BLaER1 treated with 17β-estradiol and CSF1 and Interleukin-3, amounts not matched to agents 10 nM and 100 nM (cell line): ENCODE measurements around the gene PRR5L.

Experiments
- H3K27ac ChIP-seq, 11 experiments: shearing (Covaris generic); formaldehyde crosslinking; 2 replicates each; pipeline ENCODE4 v1.8.1; 2022
- H3K27me3 ChIP-seq, 11 experiments: shearing (Covaris generic); formaldehyde crosslinking; 2 replicates each; pipeline ENCODE4 v1.8.1; 2022
- H3K36me3 ChIP-seq, 11 experiments: shearing (Covaris generic); formaldehyde crosslinking; 2 replicates each; pipeline ENCODE4 v1.8.1; 2022
- H3K4me1 ChIP-seq, 10 experiments: shearing (Covaris generic); formaldehyde crosslinking; 2 replicates each; pipeline ENCODE4 v1.8.1; 2022
- H3K4me2 ChIP-seq, 11 experiments: shearing (Covaris generic); formaldehyde crosslinking; 2 replicates each; pipeline ENCODE4 v1.8.1; 2022
- H3K4me3 ChIP-seq, 10 experiments: shearing (Covaris generic); formaldehyde crosslinking; 2 replicates each; pipeline ENCODE4 v1.8.1; 2022
- H3K9ac ChIP-seq, 11 experiments: shearing (Covaris generic); formaldehyde crosslinking; 2 replicates each; pipeline ENCODE4 v1.8.1; 2022
- H3K9me3 ChIP-seq, 11 experiments: shearing (Covaris generic); formaldehyde crosslinking; replicated peaks in 1 of 11; 2 replicates each; pipeline ENCODE4 v1.8.1; 2022
- H4K20me1 ChIP-seq, 11 experiments: shearing (Covaris generic); formaldehyde crosslinking; 2 replicates each; pipeline ENCODE4 v1.8.1; 2022
- Cebpa-rat ChIP-seq, 11 experiments: shearing (Covaris generic); IDR thresholded peaks; 2 replicates each; pipeline ENCODE4 v1.8.1; 2022

Gene PRR5L

DNA sequence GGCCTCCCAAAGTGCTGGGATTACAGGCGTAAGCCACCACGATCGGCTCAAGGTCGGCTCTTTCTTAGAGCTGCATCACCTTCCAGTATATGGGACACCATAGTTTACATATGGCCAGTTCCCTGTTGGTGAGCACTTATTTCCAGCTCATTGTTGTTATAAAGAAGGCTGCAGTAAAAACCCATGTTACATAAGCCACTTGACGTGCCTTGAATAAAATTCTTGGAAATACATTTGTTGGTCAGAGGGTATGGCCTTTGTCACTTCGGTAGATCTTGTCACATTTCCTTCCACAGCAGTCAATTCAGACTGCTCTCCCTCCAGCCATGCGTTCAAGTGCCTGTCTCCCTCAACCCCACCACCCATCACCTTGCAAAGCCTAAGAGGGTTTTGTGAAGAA, 92.9 kb downstream of the PRR5L start:
- Histone ChIP-seq H3K27ac (no peak overlapping the region; a peak in 1 of 22 replicates), H3K4me2 (peak overlapping the region in 2 of 11 experiments; percentile 45 to 82; a peak in 2 of 22 replicates), H3K9me3 (peaks cover 0 to 4% (median 0%) of the 10 kb centered on the region in 11 experiments; a peak in 3 of 22 replicates), H3K4me3 (no peak overlapping the region), H3K36me3 (peaks cover 0 to 21% (median 4%) of the 10 kb centered on the region in 11 experiments; a peak in 12 of 22 replicates), H3K9ac (no peak overlapping the region), H3K4me1 (peaks cover 17 to 64% (median 26%) of the 10 kb centered on the region in 10 experiments), H3K27me3 (peaks cover 0 to 6% (median 0%) of the 10 kb centered on the region in 11 experiments; a peak in 1 of 22 replicates), H4K20me1 (no peaks in the 10 kb centered on the region; a peak in 1 of 22 replicates)
- TF ChIP-seq Cebpa-rat (IDR thresholded peaks at IDR 0.05) = no peak

GRCh38 chr11:36389811-36390210, 93.7 kb downstream of the PRR5L start:
- peaks cover 0 to 5% (median 0%) of the 10 kb centered on the region in 11 experiments; a peak in 3 of 22 replicates for H3K9me3 ChIP-seq
- no peak overlapping the region for H3K4me3 ChIP-seq
- peaks cover 0 to 22% (median 12%) of the 10 kb centered on the region in 11 experiments; a peak in 12 of 22 replicates for H3K36me3 ChIP-seq
- H3K9ac ChIP-seq = no peak overlapping the region; a peak in 1 of 22 replicates
- no peak for TF ChIP-seq Cebpa-rat (IDR thresholded peaks at IDR 0.05)
- peaks cover 21 to 69% (median 29%) of the 10 kb centered on the region in 10 experiments for H3K4me1 ChIP-seq
- H3K27ac ChIP-seq = peak overlapping the region in 4 of 11 experiments; percentile 19 to 71 (median 34); a peak in 5 of 22 replicates
- no peaks in the 10 kb centered on the region; a peak in 1 of 22 replicates for H4K20me1 ChIP-seq
- peaks cover 0 to 8% (median 0%) of the 10 kb centered on the region in 11 experiments; a peak in 1 of 22 replicates for H3K27me3 ChIP-seq
- H3K4me2 ChIP-seq = peak overlapping the region in 5 of 11 experiments; percentile 65 to 82 (median 78); a peak in 7 of 22 replicates

GRCh38 chr11:36390963-36391471, 94.9 kb downstream of the PRR5L start:
- Histone ChIP-seq H3K9ac (peak overlapping the region in 5 of 11 experiments; percentile 24 to 38 (median 31); a peak in 5 of 22 replicates), H4K20me1 (no peaks in the 10 kb centered on the region), H3K4me2 (peak overlapping the region; percentile 48 to 82 (median 65))

DNA sequence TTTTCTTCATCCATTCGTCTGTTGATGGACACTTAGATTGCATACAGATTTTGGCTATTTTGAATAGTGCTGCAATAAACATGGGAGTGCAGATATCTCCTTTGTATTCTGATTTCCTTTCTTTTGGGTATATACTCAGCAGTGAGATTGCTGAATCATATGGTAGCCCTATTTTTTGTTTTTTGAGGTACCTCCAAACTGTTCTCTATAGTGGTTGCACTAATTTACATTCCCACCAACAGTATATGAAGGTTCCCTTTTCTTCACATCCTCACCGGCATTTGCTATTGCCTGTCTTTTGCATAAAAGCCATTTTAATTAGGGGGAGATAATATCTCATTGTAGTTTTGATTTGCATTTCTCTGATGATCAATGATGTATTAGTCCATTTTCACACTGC, 96.1 kb downstream of the PRR5L start:
- H3K27me3 ChIP-seq = peaks cover 0 to 8% (median 0%) of the 10 kb centered on the region in 11 experiments; a peak in 1 of 22 replicates
- H3K4me3 ChIP-seq = no peak overlapping the region
- peak overlapping the region in 2 of 11 experiments; percentile 27 to 71; a peak in 3 of 22 replicates for H3K27ac ChIP-seq
- H3K36me3 ChIP-seq = peaks cover 4 to 36% (median 22%) of the 10 kb centered on the region in 11 experiments; a peak in 17 of 22 replicates
- peaks cover 21 to 73% (median 31%) of the 10 kb centered on the region in 10 experiments for H3K4me1 ChIP-seq
- H4K20me1 ChIP-seq = no peaks in the 10 kb centered on the region
- H3K4me2 ChIP-seq = peak overlapping the region in 6 of 11 experiments; percentile 3 to 79 (median 65); a peak in 7 of 22 replicates
- no peak overlapping the region for H3K9ac ChIP-seq
- H3K9me3 ChIP-seq = peaks cover 0 to 5% (median 0%) of the 10 kb centered on the region in 11 experiments; a peak in 3 of 22 replicates
- TF ChIP-seq Cebpa-rat (IDR thresholded peaks at IDR 0.05) = no peak

More at GRCh38 chr11:36390963-36391471, 94.9 kb downstream of the PRR5L start:
- H3K27me3 ChIP-seq = peaks cover 0 to 8% (median 0%) of the 10 kb centered on the region in 11 experiments; a peak in 1 of 22 replicates
- H3K36me3 ChIP-seq = peaks cover 0 to 25% (median 13%) of the 10 kb centered on the region in 11 experiments; a peak in 16 of 22 replicates
- no peak for TF ChIP-seq Cebpa-rat (IDR thresholded peaks at IDR 0.05)
- peak overlapping the region in 7 of 11 experiments; percentile 37 to 71 (median 60); a peak in 11 of 22 replicates for H3K27ac ChIP-seq
- H3K4me3 ChIP-seq = no peak overlapping the region
- peaks cover 21 to 75% (median 31%) of the 10 kb centered on the region in 10 experiments for H3K4me1 ChIP-seq
- H3K9me3 ChIP-seq = peaks cover 0 to 5% (median 0%) of the 10 kb centered on the region in 11 experiments; a peak in 3 of 22 replicates

DNA sequence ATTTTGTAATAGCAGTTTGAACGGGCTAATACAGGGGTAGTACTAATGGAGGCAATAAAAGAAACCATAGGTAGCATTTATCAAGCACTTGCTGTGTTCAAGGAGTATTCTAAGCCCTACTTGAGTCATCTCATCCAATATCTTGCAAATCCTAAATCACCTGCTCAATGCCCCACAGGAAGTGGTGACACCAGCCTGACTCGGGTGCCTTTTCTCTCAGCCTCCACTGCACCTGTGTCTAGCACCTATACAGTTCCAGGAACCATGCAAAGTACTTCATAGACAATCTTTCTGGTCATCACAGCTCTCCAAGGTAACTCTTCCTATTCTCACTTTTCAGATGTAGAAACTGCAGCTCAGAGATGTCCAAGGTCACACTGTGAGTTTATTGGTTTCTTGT, 98.0 kb downstream of the PRR5L start:
- H3K27me3 ChIP-seq = peaks cover 0 to 8% (median 0%) of the 10 kb centered on the region in 11 experiments; a peak in 1 of 22 replicates
- H3K4me1 ChIP-seq = peaks cover 21 to 55% (median 31%) of the 10 kb centered on the region in 10 experiments
- H3K36me3 ChIP-seq = peaks cover 16 to 53% (median 38%) of the 10 kb centered on the region in 11 experiments; a peak in 20 of 22 replicates
- no peak overlapping the region for H3K4me2 ChIP-seq
- peaks cover 0 to 5% (median 0%) of the 10 kb centered on the region in 11 experiments; a peak in 3 of 22 replicates for H3K9me3 ChIP-seq
- TF ChIP-seq Cebpa-rat (IDR thresholded peaks at IDR 0.05) = no peak
- H4K20me1 ChIP-seq = no peaks in the 10 kb centered on the region
- no peak overlapping the region for H3K9ac ChIP-seq
- no peak overlapping the region for H3K4me3 ChIP-seq
- H3K27ac ChIP-seq = no peak overlapping the region

DNA sequence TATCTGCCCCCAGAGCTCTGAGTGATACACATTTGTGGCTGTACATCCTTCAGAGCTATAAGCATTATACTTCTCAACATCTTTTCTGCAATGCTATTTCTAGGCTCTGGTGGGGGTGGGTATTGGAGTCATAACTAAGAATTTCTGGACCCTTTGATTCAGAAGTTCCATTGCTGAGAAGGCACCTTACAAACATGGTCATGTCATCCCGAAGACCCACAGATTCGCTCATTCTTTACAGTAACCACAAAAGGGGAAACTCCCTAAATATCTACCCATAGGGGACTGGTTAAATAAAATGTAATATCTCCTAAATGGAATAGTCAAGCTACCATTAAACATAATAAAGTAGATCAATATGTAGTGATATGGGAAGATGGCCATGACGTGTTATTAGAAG, 98.8 kb downstream of the PRR5L start:
- peak overlapping the region in 5 of 11 experiments; percentile 25 to 44 (median 32); a peak in 8 of 22 replicates for H3K4me2 ChIP-seq
- no peaks in the 10 kb centered on the region for H4K20me1 ChIP-seq
- H3K27me3 ChIP-seq = peaks cover 0 to 8% (median 0%) of the 10 kb centered on the region in 11 experiments; a peak in 1 of 22 replicates
- no peak overlapping the region for H3K27ac ChIP-seq
- peaks cover 21 to 46% (median 31%) of the 10 kb centered on the region in 10 experiments for H3K4me1 ChIP-seq
- H3K9me3 ChIP-seq = peaks cover 0 to 5% (median 0%) of the 10 kb centered on the region in 11 experiments; a peak in 3 of 22 replicates
- peaks cover 16 to 62% (median 47%) of the 10 kb centered on the region in 11 experiments; a peak in 21 of 22 replicates for H3K36me3 ChIP-seq
- no peak overlapping the region for H3K4me3 ChIP-seq
- H3K9ac ChIP-seq = no peak overlapping the region
- TF ChIP-seq Cebpa-rat (IDR thresholded peaks at IDR 0.05) = no peak

GRCh38 chr11:36395978-36396736, 100.1 kb downstream of the PRR5L start:
- no peak for TF ChIP-seq Cebpa-rat (IDR thresholded peaks at IDR 0.05)
- Histone ChIP-seq H3K9ac (no peak overlapping the region), H3K27ac (no peak overlapping the region), H4K20me1 (no peaks in the 10 kb centered on the region; a peak in 1 of 22 replicates), H3K4me2 (no peak overlapping the region), H3K4me1 (peaks cover 11 to 35% (median 23%) of the 10 kb centered on the region in 10 experiments; a peak in 19 of 20 replicates), H3K9me3 (peaks cover 0 to 5% (median 0%) of the 10 kb centered on the region in 11 experiments; a peak in 3 of 22 replicates), H3K36me3 (peaks cover 19 to 74% (median 59%) of the 10 kb centered on the region in 11 experiments; a peak in 21 of 22 replicates), H3K4me3 (no peak overlapping the region), H3K27me3 (peaks cover 0 to 8% (median 0%) of the 10 kb centered on the region in 11 experiments; a peak in 1 of 22 replicates)

DNA sequence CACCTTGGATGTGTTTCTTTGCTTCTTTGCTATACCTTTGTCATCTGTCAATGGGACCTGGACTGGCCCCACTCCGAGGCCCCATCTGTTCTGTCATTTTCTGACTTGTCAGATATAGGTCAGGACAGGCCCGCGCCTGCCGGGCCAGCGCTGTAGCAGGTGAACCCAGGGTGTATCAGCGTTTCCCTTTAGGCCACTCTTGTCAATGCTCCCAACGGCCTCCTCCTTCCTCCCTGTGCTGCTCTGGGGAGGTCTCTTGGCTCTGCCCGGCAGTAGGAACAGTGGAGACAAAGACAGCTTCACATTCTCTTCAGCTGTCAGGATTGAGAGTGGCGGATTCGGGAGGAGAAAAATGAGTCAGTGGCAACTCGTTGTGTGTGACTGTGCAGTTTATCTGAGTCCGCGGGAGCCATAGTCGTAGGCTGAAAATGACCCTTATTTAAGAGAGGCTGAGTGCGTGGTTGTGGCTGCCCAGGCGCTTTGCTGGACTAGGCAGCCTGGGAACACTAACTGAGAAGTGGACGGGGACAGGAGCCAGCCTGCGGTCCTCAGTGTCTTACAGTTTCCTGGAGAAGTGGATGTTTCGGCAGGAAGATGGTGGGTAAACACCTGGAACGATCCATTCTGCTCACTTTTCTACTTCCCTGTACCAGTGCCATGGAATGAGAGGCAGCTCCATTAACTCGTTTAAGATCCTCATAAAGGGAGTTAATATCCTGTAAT, 102.3 kb downstream of the PRR5L start:
- Histone ChIP-seq H3K27me3 (peaks cover 0 to 11% (median 0%) of the 10 kb centered on the region in 11 experiments; a peak in 1 of 22 replicates), H3K27ac (no peak overlapping the region), H3K4me1 (peaks cover 0 to 15% (median 11%) of the 10 kb centered on the region in 10 experiments; a peak in 14 of 20 replicates), H3K9me3 (peaks cover 0 to 5% (median 0%) of the 10 kb centered on the region in 11 experiments; a peak in 3 of 22 replicates), H3K4me3 (no peak overlapping the region), H3K9ac (no peak overlapping the region), H3K4me2 (no peak overlapping the region), H4K20me1 (no peaks in the 10 kb centered on the region; a peak in 1 of 22 replicates), H3K36me3 (peaks cover 36 to 96% (median 81%) of the 10 kb centered on the region in 11 experiments; a peak in 21 of 22 replicates)
- TF ChIP-seq Cebpa-rat (IDR thresholded peaks at IDR 0.05) = no peak
